ENCODE results near the gene DUT. TPM values are rescaled to one million over a fixed set of nuclear protein-coding genes. Genes with fewer than 3 reads are reported as not detected.

Gene DUT
- total and polyA plus RNA-seq, 2 of the 8 experiments (the other 6 are each of a cell fraction or from before 2014, with no cell fraction given) = 71.5 to 246 TPM

DNA sequence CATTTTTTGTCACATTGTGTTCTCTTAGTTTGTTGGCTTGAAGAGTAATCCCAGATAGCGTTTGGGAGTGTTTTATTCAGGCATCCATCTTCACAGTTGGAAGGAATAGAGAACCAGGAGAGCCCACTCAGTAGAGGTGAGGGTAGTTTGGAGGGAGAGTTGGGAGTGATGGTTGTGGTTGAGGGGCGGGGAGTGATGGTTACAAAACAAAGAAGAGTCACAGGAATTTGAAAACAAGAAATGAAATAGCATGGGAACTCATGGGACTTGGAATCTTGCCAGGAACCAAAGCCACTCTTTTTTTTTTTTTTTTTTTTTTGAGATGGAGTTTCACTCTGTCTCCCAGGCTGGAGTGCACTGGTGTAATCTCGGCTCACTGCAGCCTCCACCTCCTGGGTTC lies 36.3 kb downstream of the DUT start (continued):
- no peak for TF ChIP-seq POU5F1 (IDR thresholded peaks at IDR 0.05; ENCODE audit: low read depth, low read length)

Measured in H1 (cell line).